Testis (tissue), 3 donors: ENCODE results near the gene RASD2. TPM values are rescaled to one million over a fixed set of nuclear protein-coding genes. Genes with fewer than 3 reads are reported as not detected.

Source experiments
- DNase-seq: peaks from one replicate; pipeline ENCODE4 v3.0.0-alpha.2; 2019
- H3K27ac ChIP-seq, 2 donors: fragments of 200-600 bp; sonication (generic); one replicate each; pipeline ENCODE4 v1.5.1; 2019
- H3K27me3 ChIP-seq: fragments of 200-600 bp; sonication (generic); one replicate; pipeline ENCODE4 v1.5.1; 2019
- H3K36me3 ChIP-seq: fragments of 200-600 bp; sonication (generic); one replicate; pipeline ENCODE4 v1.5.1; 2017; ENCODE audit warnings: low read depth; ENCODE audit errors: missing control alignments
- H3K4me1 ChIP-seq: fragments of 200-600 bp; sonication (generic); one replicate; pipeline ENCODE4 v1.5.1; 2019
- H3K4me3 ChIP-seq, 2 donors: fragments of 200-600 bp; sonication (generic); one replicate each; pipeline ENCODE4 v1.5.1; 2017 to 2019
- H3K9me3 ChIP-seq: fragments of 200-600 bp; sonication (generic); one replicate; pipeline ENCODE4 v1.5.1; 2017
- CTCF ChIP-seq, 3 experiments: fragments of 450-650 bp in 2 of 3; fragments of 200-600 bp in 1 of 3; sonication (generic) in 1 of 3; IDR thresholded peaks; one replicate each; pipeline ENCODE4 v1.5.1; 2016 to 2019; ENCODE audit warnings: antibody characterized with exemption in 3 of 3, mild to moderate bottlenecking in 2 of 3, moderate library complexity in 1 of 3
- POLR2A ChIP-seq: fragments of 450-650 bp; IDR thresholded peaks from one replicate; pipeline ENCODE4 v1.6.1; 2017; ENCODE audit warnings: antibody characterized with exemption, mild to moderate bottlenecking, moderate library complexity
- WGBS, 2 donors: methylation state at CpG; one replicate each; pipeline ENCODE4 v1.1.5; 2018; 5-methylcytosine and 5-hydroxymethylcytosine counted together
- intact Hi-C: fragments of 100-400 bp; cut with DNase I; formaldehyde crosslinking; loops from one replicate; pipeline ENCODE4 v1.15.1; 2023; ENCODE audit warnings: low total_unique reads
- polyA plus RNA-seq: library from polyadenylated mRNA; stranded (reverse); fragments of 350-450 nt; fragmentation: Illumina TruSeq; extraction: RNeasy Lipid Tissue Mini Kit (QIAGEN cat#74804); gene quantifications from one replicate; pipeline ENCODE4 v1.2.3, GENCODE V29; 2014; ENCODE audit warnings: low read depth, low replicate concordance; ENCODE audit not compliant: insufficient read depth
- total RNA-seq, 2 donors: library from RNA; depleted of rRNA; stranded (reverse); fragments of >200 nt; gene quantifications; one replicate each; pipeline ENCODE4 v1.2.3, GENCODE V29; 2016

RASD2 gene
- total and polyA plus RNA-seq, 3 donors from 2014 or later, result 1.2 to 1.7 (median 1.7) TPM

GRCh38 chr22:35496768-35497312 is 43.8 kb upstream of the RASD2 start:
- H3K4me3 ChIP-seq, result no peak overlapping the region
- H3K36me3 ChIP-seq, result no peaks in the 10 kb centered on the region
- peaks cover 3% of the 10 kb centered on the region for H3K4me1 ChIP-seq
- H3K9me3 ChIP-seq, result no peaks in the 10 kb centered on the region
- intact Hi-C loops, result no loop called here
- WGBS, 2 donors, result 65 to 70% methylated on average over 6 of the region's 6 CpGs
- H3K27me3 ChIP-seq, result no peaks in the 10 kb centered on the region
- H3K27ac ChIP-seq, result no peak overlapping the region
- TF ChIP-seq CTCF (IDR thresholded peaks at IDR 0.05), result no peak
- no peak for TF ChIP-seq POLR2A
- no peak for DNase-seq

GRCh38 chr22:35498026-35498800 is 42.4 kb upstream of the RASD2 start:
- H3K4me1 ChIP-seq, result peaks cover 3% of the 10 kb centered on the region

GRCh38 chr22:35502836-35503235 is 37.8 kb upstream of the RASD2 start:
- no peak for DNase-seq
- TF ChIP-seq POLR2A, result no peak
- TF ChIP-seq CTCF (IDR thresholded peaks at IDR 0.05), result no peak
- WGBS, 2 donors, result 87 to 93% methylated on average over 3 of the region's 3 CpGs
- no peaks in the 10 kb centered on the region for H3K27me3 ChIP-seq
- no peaks in the 10 kb centered on the region for H3K9me3 ChIP-seq
- H3K4me1 ChIP-seq, result peaks cover 3% of the 10 kb centered on the region
- H3K27ac ChIP-seq, result no peak overlapping the region
- H3K36me3 ChIP-seq, result no peaks in the 10 kb centered on the region
- no peak overlapping the region for H3K4me3 ChIP-seq
- intact Hi-C loops, result no loop called here

More at GRCh38 chr22:35498026-35498800, 42.4 kb upstream of the RASD2 start:
- TF ChIP-seq POLR2A (no peak), CTCF (IDR thresholded peaks at IDR 0.05) (no peak)
- Histone ChIP-seq H3K36me3 (no peaks in the 10 kb centered on the region), H3K27me3 (no peaks in the 10 kb centered on the region), H3K4me3 (no peak overlapping the region), H3K27ac (no peak overlapping the region), H3K9me3 (no peaks in the 10 kb centered on the region)
- DNase-seq, result peak; percentile 44
- WGBS, 2 donors, result 28 to 43% methylated on average over 14 of the region's 14 CpGs
- intact Hi-C loops, result no loop called here

GRCh38 chr22:35505399-35506258 is 35.0 kb upstream of the RASD2 start:
- no peak for DNase-seq
- intact Hi-C loops, result no loop called here
- WGBS, 2 donors, result 77 to 82% methylated on average over 7 of the region's 7 CpGs
- no peaks in the 10 kb centered on the region for H3K27me3 ChIP-seq
- no peaks in the 10 kb centered on the region for H3K4me1 ChIP-seq
- no peaks in the 10 kb centered on the region for H3K9me3 ChIP-seq
- TF ChIP-seq CTCF (IDR thresholded peaks at IDR 0.05), result no peak
- TF ChIP-seq POLR2A, result no peak
- no peak overlapping the region for H3K27ac ChIP-seq
- H3K4me3 ChIP-seq, result no peak overlapping the region
- H3K36me3 ChIP-seq, result no peaks in the 10 kb centered on the region
